Measurements from ENCODE around the gene PAFAH2. TPM values are rescaled to one million over a fixed set of nuclear protein-coding genes. Genes with fewer than 3 reads are reported as not detected.

Gene PAFAH2
- total RNA-seq, 1 donor from 2014 or later = 6.3 TPM

DNA sequence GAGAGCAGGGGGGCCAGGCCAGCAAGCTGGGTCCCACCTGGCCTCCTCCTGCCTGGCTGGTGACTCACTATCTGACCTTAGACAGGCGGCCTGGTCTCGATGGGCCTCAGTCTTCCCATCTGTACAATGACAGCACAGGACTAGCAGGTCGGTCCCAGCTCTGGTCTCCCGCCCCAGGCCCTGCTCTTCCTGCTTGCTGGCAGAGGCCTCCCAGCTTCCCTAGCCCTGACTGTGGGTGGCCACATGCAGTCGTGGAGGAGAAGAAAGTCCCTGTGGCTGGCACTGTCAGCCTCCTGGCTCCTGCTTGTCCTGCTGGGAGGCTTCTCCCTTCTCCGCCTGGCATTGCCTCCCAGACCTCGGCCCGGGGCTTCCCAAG lies 24.5 kb upstream of the PAFAH2 start:
- DNase-seq = no peak
- Mint-ChIP-seq H3K36me3 (ENCODE audit: unreplicated experiment) (no peaks in the 10 kb centered on the region), H3K4me1 (ENCODE audit: low read depth, unreplicated experiment) (peaks cover 15% of the 10 kb centered on the region), H3K9me3 (ENCODE audit: unreplicated experiment) (no peaks in the 10 kb centered on the region), H3K4me3 (ENCODE audit: unreplicated experiment) (no peak overlapping the region), H3K27ac (ENCODE audit: unreplicated experiment) (peak overlapping the region; percentile 43), H3K27me3 (ENCODE audit: unreplicated experiment) (peaks cover 9% of the 10 kb centered on the region)
- TF ChIP-seq, protein P1, sequence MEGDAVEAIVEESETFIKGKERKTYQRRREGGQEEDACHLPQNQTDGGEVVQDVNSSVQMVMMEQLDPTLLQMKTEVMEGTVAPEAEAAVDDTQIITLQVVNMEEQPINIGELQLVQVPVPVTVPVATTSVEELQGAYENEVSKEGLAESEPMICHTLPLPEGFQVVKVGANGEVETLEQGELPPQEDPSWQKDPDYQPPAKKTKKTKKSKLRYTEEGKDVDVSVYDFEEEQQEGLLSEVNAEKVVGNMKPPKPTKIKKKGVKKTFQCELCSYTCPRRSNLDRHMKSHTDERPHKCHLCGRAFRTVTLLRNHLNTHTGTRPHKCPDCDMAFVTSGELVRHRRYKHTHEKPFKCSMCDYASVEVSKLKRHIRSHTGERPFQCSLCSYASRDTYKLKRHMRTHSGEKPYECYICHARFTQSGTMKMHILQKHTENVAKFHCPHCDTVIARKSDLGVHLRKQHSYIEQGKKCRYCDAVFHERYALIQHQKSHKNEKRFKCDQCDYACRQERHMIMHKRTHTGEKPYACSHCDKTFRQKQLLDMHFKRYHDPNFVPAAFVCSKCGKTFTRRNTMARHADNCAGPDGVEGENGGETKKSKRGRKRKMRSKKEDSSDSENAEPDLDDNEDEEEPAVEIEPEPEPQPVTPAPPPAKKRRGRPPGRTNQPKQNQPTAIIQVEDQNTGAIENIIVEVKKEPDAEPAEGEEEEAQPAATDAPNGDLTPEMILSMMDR (IDR thresholded peaks at IDR 0.05; ENCODE audit: partially characterized antibody, unreplicated experiment) = no peak

GRCh38 chr1:26021647-26022403 lies 24.0 kb upstream of the PAFAH2 start, which contains the start of gene EXTL1:
Gene EXTL1, plus strand, starts transcription at chr1:26021775. Its CDS starts 872 bp downstream, at chr1:26022647.
- Mint-ChIP-seq H3K9me3 (ENCODE audit: unreplicated experiment) (no peaks in the 10 kb centered on the region), H3K4me1 (ENCODE audit: low read depth, unreplicated experiment) (peaks cover 19% of the 10 kb centered on the region), H3K4me3 (ENCODE audit: unreplicated experiment) (peak within 1 kb of the TSS; percentile 96), H3K27ac (ENCODE audit: unreplicated experiment) (peak within 1 kb of the TSS; percentile 96), H3K27me3 (ENCODE audit: unreplicated experiment) (peaks cover 10% of the 10 kb centered on the region), H3K36me3 (ENCODE audit: unreplicated experiment) (no peaks in the 10 kb centered on the region)
- DNase-seq = peak; percentile 80
- TF ChIP-seq, protein P1 (IDR thresholded peaks at IDR 0.05; ENCODE audit: partially characterized antibody, unreplicated experiment) = no peak

GRCh38 chr1:26020941-26021646 lies 23.2 kb upstream of the PAFAH2 start:
- Mint-ChIP-seq H3K27me3 (ENCODE audit: unreplicated experiment) (peaks cover 10% of the 10 kb centered on the region), H3K4me3 (ENCODE audit: unreplicated experiment) (peak overlapping the region; percentile 96), H3K4me1 (ENCODE audit: low read depth, unreplicated experiment) (peaks cover 24% of the 10 kb centered on the region), H3K27ac (ENCODE audit: unreplicated experiment) (peak overlapping the region; percentile 96), H3K9me3 (ENCODE audit: unreplicated experiment) (no peaks in the 10 kb centered on the region), H3K36me3 (ENCODE audit: unreplicated experiment) (no peaks in the 10 kb centered on the region)
- TF ChIP-seq, protein P1 (IDR thresholded peaks at IDR 0.05; ENCODE audit: partially characterized antibody, unreplicated experiment) = no peak
- no peak for DNase-seq

- TF ChIP-seq, protein P1 (IDR thresholded peaks at IDR 0.05; ENCODE audit: partially characterized antibody, unreplicated experiment) = no peak
- Mint-ChIP-seq H3K4me1 (ENCODE audit: low read depth, unreplicated experiment) (peaks cover 24% of the 10 kb centered on the region), H3K36me3 (ENCODE audit: unreplicated experiment) (no peaks in the 10 kb centered on the region), H3K9me3 (ENCODE audit: unreplicated experiment) (no peaks in the 10 kb centered on the region), H3K4me3 (ENCODE audit: unreplicated experiment) (peak overlapping the region; percentile 66), H3K27ac (ENCODE audit: unreplicated experiment) (no peak overlapping the region), H3K27me3 (ENCODE audit: unreplicated experiment) (peaks cover 10% of the 10 kb centered on the region)
- no peak for DNase-seq
These were observed 22.5 kb upstream of the PAFAH2 start for GRCh38 chr1:26020330-26020768.

All from glutamatergic neuron (in vitro differentiated cells).